Measurements from ENCODE around the gene CETP.
"Not testable (repeated sequence)": the region's sequence is repeated elsewhere in the genome, so short reads cannot be mapped to it uniquely, and the experiment has no call there.

CETP gene

DNA sequence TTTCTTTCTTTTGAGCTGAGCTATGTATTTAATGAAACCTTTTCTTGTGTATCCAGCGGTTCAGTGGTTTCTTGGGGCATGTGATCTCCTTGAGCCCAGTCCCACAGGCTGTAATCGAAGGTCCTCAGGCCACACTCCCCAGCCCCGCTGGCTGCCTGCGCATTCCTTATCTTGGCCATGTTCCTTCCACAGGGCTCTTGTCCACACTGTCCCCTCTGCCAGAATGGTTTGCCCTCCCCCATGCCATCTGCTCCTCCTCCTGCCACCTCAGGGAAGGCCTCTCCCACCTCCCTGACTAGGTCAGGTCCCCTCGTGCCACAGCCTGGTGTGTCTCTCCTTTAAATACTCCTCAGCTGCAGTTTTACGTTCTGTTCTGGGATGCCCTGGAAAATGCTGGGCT lies 15.5 kb downstream of the CETP start:
- Mint-ChIP-seq H3K27me3 (ENCODE audit: low read depth) (no peaks in the 10 kb centered on the region), H3K9me3 (no peaks in the 10 kb centered on the region), H3K4me1 (ENCODE audit: low read depth) (peaks cover 36% of the 10 kb centered on the region), H3K27ac (no peak overlapping the region), H3K4me3 (no peak overlapping the region), H3K36me3 (ENCODE audit: low read depth) (peaks cover 14% of the 10 kb centered on the region)

DNA sequence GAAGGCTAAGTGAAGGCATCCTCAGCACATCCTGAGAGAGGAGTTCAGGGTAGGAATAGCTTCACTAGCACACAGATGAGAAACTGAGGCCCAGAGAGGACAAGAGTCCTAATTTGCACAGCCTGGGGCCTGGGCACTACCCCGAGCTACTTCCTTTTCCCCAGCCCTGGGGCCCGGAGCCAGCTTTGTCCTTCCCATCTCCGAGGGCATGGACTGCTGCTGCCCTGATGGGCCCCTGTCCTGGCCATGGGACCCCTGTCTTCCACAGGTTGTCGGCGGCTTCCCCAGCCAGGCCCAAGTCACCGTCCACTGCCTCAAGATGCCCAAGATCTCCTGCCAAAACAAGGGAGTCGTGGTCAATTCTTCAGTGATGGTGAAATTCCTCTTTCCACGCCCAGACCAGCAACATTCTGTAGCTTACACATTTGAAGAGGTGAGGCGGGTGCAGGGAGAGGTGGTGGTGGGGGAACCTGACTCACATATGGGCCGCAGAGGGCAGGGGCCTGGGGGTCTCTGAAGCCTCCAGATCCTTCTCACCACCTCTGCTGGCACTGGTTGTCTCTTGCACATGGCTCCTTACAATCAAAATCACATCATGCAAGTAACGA lies 16.2 kb downstream of the CETP start:
- peaks cover 40% of the 10 kb centered on the region for H3K4me1 Mint-ChIP-seq (ENCODE audit: low read depth)
- H3K27me3 Mint-ChIP-seq (ENCODE audit: low read depth): no peaks in the 10 kb centered on the region
- peaks cover 22% of the 10 kb centered on the region for H3K36me3 Mint-ChIP-seq (ENCODE audit: low read depth)
- H3K4me3 Mint-ChIP-seq: no peak overlapping the region
- H3K9me3 Mint-ChIP-seq: no peaks in the 10 kb centered on the region
- no peak overlapping the region for H3K27ac Mint-ChIP-seq

DNA sequence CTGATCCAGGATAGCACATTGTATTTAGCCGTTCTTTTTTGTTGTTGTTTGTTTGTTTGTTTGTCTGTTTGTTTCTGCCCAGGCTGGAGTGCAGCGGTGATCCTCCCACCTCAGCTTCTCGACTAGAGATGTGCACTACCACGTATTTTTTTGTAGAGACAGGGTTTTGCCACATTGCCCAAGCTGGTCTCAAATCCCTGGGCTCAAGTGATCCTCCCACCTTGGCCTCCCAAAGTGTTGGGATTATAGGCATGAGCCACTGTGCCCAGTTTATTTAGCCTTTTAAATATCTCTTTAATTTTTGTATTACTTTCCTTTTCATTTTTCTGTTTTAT lies 18.4 kb downstream of the CETP start:
- H3K36me3 Mint-ChIP-seq (ENCODE audit: low read depth): peaks cover 29% of the 10 kb centered on the region
- peaks cover 39% of the 10 kb centered on the region for H3K4me1 Mint-ChIP-seq (ENCODE audit: low read depth)
- no peaks in the 10 kb centered on the region for H3K27me3 Mint-ChIP-seq (ENCODE audit: low read depth)
- H3K27ac Mint-ChIP-seq: no peak overlapping the region
- H3K9me3 Mint-ChIP-seq: no peaks in the 10 kb centered on the region
- no peak overlapping the region for H3K4me3 Mint-ChIP-seq

DNA sequence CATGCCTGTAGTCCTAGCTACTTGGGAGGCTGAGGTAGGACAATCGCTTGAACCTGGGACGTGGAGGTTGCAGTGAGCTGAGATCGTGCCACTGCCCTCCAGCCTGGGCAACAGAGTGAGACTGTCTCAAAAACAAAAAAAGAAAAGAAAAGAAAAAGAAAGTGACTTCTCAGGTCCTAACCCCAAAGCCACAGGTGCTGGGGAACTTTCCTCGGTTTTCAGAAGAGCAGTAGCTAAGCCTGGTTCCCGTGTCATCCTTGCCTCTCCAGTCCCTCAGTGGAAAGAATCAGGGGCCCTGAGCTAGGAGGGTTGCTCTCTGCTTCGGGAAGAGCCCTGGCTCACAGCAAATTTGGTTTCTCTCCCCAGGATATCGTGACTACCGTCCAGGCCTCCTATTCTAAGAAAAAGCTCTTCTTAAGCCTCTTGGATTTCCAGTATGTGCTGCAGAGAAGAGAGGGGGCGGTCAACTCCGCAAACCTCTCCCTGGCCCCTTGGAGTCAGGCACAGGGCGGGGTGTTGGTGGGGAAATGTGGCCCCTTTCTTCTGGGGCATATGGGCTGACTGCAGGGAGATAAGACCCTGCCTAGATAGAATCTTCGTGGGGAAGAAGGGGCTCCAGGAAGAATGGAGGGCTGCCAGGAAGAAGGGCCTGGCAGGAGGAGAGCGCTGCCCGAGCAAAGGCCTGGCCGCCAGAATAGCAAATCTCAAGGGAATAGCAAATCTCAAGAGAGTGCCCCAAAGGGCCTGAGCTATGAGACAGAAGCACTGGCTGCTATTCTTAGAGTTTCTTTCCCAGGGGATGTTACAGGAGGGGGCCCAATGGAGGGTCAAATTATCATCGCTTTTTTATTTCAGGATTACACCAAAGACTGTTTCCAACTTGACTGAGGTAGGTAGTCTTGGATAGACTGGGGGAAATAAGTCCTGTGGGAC lies 19.3 kb downstream of the CETP start:
- peaks cover 29% of the 10 kb centered on the region for H3K36me3 Mint-ChIP-seq (ENCODE audit: low read depth)

DNA sequence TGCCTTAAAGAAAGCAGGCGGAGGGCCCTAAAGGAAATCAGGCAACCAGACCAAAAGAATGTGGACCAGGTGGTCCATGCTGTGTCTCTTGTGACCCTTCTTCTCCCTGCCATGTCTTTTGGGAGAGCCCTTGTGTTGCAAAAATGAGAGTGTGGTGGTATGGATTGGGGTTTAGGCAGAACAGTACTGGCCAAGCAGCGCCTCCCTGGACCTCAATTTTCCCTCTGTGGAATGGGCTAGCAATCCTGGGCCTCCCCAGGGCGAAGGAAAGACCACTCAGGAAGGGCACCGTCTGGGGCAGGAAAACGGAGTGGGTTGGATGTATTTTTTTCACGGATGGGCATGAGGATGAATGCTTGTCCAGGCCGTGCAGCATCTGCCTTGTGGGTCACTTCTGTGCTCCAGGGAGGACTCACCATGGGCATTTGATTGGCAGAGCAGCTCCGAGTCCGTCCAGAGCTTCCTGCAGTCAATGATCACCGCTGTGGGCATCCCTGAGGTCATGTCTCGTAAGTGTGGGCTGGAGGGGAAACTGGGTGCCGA lies 20.1 kb downstream of the CETP start:
- Mint-ChIP-seq H3K9me3 (no peaks in the 10 kb centered on the region), H3K27me3 (ENCODE audit: low read depth) (no peaks in the 10 kb centered on the region), H3K27ac (no peak overlapping the region), H3K36me3 (ENCODE audit: low read depth) (peaks cover 30% of the 10 kb centered on the region), H3K4me3 (no peak overlapping the region), H3K4me1 (ENCODE audit: low read depth) (peaks cover 44% of the 10 kb centered on the region)

More for the DNA sequence above, 19.3 kb downstream of the CETP start:
- H3K4me1 Mint-ChIP-seq (ENCODE audit: low read depth): peaks cover 40% of the 10 kb centered on the region
- no peaks in the 10 kb centered on the region for H3K27me3 Mint-ChIP-seq (ENCODE audit: low read depth)
- H3K27ac Mint-ChIP-seq: peak overlapping the region; percentile 31
- H3K4me3 Mint-ChIP-seq: no peak overlapping the region
- no peaks in the 10 kb centered on the region for H3K9me3 Mint-ChIP-seq

DNA sequence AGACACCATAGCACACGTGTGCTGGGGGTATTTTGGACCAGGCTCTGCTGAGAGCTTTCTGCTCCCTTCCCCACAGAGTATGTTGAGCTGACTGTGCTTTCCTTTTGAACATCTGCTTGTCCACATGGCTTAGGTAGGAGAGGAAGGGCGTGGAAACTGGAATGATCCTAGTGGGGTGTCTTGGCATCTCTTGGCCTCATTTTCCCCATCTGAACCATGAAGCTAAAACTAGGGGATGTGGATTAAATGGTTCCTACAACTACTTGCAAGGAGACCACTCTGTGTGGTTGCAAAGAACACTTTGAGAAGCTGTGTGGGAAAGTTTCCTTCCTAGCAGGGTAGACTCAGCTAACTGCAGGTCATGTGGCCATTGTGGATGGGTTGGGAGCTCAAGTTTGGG lies 20.9 kb downstream of the CETP start:
- no peaks in the 10 kb centered on the region for H3K27me3 Mint-ChIP-seq (ENCODE audit: low read depth)
- no peak overlapping the region for H3K4me3 Mint-ChIP-seq
- no peaks in the 10 kb centered on the region for H3K9me3 Mint-ChIP-seq
- H3K36me3 Mint-ChIP-seq (ENCODE audit: low read depth): peaks cover 32% of the 10 kb centered on the region
- peaks cover 51% of the 10 kb centered on the region for H3K4me1 Mint-ChIP-seq (ENCODE audit: low read depth)
- H3K27ac Mint-ChIP-seq: peak overlapping the region; percentile 41

DNA sequence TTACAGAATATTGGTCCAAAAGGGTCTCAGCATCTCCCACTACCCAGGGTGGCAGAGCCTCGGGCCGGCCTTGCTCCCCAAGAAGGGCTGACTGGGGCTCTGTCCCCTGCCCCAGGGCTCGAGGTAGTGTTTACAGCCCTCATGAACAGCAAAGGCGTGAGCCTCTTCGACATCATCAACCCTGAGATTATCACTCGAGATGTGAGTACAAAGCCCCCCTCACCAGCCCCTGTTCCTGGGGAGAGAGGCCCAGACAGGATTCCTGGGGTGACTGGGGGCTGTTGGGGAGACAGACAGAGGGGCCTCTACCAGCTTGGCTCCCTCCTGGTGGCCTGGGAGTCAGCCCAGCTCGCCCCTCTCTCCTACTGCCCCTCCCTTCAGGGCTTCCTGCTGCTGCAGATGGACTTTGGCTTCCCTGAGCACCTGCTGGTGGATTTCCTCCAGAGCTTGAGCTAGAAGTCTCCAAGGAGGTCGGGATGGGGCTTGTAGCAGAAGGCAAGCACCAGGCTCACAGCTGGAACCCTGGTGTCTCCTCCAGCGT lies 21.5 kb downstream of the CETP start:
- Mint-ChIP-seq H3K36me3 (ENCODE audit: low read depth) (peaks cover 38% of the 10 kb centered on the region), H3K9me3 (no peaks in the 10 kb centered on the region), H3K27ac (no peak overlapping the region), H3K27me3 (ENCODE audit: low read depth) (no peaks in the 10 kb centered on the region), H3K4me1 (ENCODE audit: low read depth) (peaks cover 57% of the 10 kb centered on the region), H3K4me3 (no peak overlapping the region)

DNA sequence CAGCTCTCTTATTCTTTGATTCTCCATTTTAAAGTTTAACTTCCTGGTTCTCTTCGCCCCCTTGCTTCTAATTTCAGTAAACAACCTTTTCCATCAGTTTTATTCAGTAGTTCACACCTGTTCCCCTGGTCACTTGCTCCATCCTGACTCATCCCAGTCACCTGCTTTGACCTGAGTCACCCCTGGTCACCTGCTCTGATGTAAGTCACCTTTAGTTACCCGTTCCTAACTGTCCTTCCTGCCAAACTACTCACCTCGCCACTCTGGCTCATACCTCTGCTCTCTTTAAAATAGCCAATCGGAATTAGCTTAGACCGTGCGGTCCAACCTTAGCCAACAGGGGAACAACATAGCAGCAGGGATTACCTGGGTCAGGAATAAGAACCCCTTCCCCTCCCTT lies 22.9 kb downstream of the CETP start:
- Mint-ChIP-seq H3K9me3 (no peaks in the 10 kb centered on the region), H3K4me3 (no peak overlapping the region), H3K27ac (peak overlapping the region; percentile 8), H3K27me3 (ENCODE audit: low read depth) (no peaks in the 10 kb centered on the region), H3K36me3 (ENCODE audit: low read depth) (peaks cover 44% of the 10 kb centered on the region), H3K4me1 (ENCODE audit: low read depth) (peaks cover 59% of the 10 kb centered on the region)

DNA sequence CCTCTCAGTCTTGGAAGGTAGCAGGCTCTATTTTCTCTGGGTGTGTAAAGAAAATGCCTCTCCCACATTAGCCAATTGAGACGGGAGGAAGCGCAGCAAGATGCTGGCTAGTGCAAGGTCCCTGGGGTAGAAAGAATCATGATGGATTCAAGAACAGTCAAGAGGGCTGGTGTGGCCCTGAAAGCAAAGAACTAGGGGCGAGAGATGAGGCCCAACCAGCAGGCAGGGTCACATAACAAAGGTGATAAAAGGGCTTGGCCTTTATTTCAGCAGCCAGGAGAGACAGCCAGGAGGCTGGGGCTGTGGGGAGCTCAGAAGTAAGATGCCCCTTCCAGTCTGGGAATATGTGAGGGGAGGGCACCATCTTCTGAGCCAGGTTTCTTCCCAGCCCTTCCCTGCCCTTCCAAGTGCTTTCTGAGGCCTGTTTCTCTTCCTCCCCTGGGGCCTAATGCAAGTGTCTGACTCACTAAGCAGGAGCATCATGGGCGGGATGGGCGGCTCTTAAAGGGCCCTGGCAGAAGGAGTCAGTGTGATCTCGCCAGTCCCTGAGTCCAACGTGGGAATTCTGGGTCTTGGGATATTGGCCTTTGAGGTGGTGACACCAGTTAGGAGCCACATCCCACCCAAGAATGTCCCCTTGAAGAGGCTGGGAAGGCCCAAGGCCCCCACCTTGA lies 23.7 kb downstream of the CETP start:
- Mint-ChIP-seq H3K27me3 (ENCODE audit: low read depth) (no peaks in the 10 kb centered on the region), H3K36me3 (ENCODE audit: low read depth) (peaks cover 51% of the 10 kb centered on the region), H3K4me3 (peak overlapping the region; percentile 12), H3K27ac (peak overlapping the region; percentile 16), H3K9me3 (no peaks in the 10 kb centered on the region), H3K4me1 (ENCODE audit: low read depth) (peaks cover 63% of the 10 kb centered on the region)

DNA sequence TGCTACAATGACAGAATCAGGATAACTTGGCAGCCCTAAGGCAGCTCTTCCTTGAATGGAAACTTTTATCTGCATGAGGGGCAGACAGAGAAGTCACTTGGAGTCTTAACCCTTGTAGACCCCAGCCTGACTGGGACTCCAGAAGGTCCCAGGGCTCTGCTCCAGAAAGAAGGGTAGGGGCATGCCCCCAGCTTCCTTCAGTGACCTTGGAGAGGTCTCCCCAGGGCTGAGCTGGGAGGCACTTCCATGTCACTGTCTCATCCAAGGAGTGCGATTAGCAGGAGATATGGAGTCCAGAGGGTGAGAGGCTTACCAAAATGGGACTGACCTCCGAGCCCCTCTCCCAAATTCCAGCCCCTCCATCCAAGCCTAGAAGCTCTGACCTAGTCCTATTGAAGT lies 24.2 kb downstream of the CETP start:
- Mint-ChIP-seq H3K9me3 (no peaks in the 10 kb centered on the region), H3K4me3 (no peak overlapping the region), H3K36me3 (ENCODE audit: low read depth) (peaks cover 57% of the 10 kb centered on the region), H3K27me3 (ENCODE audit: low read depth) (no peaks in the 10 kb centered on the region), H3K27ac (peak overlapping the region; percentile 16), H3K4me1 (ENCODE audit: low read depth) (peaks cover 63% of the 10 kb centered on the region)

DNA sequence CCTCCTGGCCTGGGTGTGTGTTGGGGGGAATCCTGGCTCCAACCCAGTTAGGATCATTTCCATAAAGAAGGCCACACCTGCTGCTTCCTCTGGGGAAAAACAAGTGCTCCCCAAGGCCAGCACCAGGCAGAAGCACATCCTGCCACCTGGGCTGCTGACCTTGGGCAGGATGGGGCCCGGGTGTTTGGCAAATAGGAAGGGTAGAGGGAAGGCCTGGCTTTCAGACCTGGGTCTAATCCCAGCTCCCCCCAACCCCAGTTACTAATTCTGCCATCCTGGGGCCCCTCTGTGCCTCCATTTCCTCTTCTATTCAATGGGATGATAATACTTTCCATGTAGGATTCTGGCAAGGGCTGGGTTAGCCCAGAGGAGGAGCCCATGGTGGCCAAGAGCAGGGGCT lies 24.6 kb downstream of the CETP start:
- Mint-ChIP-seq H3K4me3 (peak overlapping the region; percentile 98), H3K36me3 (ENCODE audit: low read depth) (peaks cover 56% of the 10 kb centered on the region), H3K4me1 (ENCODE audit: low read depth) (peaks cover 61% of the 10 kb centered on the region), H3K27ac (peak overlapping the region; percentile 83), H3K9me3 (no peaks in the 10 kb centered on the region), H3K27me3 (ENCODE audit: low read depth) (no peaks in the 10 kb centered on the region)

DNA sequence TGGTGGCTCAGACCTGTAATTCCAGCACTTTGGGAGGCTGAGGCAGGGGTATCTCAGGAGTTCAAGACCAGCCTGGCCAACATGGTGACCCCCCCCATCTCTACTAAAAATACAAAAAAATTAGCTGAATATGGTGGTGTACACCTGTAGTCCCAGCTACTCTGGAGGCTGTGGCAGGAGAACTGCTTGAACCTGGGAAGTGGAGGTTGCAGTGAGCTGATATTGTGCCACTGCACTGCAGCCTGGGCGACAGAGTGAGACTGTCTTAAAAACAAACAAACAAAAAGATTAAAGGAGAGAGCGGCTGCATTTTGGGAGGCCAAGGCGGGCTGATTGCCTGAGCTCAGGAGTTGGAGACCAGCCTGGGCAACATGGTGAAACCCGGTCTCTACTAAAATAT lies 25.2 kb downstream of the CETP start:
- Mint-ChIP-seq H3K4me1 (ENCODE audit: low read depth) (peaks cover 60% of the 10 kb centered on the region), H3K36me3 (ENCODE audit: low read depth) (peaks cover 55% of the 10 kb centered on the region), H3K4me3 (peak overlapping the region; percentile 98), H3K27ac (peak overlapping the region; percentile 83)
- H3K27me3 Mint-ChIP-seq (ENCODE audit: low read depth); H3K9me3 Mint-ChIP-seq: not testable (repeated sequence)

DNA sequence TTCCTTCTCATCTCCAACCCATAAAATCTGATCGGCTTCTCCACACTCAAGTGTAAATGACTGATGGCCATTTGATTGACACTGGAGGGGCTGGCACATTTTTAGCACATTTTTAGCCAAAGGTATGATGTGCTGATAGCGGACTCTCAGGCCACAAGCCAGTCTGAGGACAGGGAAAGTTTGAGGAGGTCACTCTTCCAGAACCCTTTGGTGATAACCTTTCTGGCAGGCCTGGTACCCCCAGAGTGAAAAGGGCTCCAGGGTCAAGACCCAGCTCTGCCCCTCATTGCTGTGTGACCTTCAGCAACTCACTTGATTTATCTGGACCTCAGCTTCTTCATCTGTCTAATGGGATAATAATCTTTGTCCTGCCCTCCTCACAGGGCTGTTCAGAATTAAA lies 25.9 kb downstream of the CETP start:
- no peaks in the 10 kb centered on the region for H3K27me3 Mint-ChIP-seq (ENCODE audit: low read depth)
- peaks cover 51% of the 10 kb centered on the region for H3K36me3 Mint-ChIP-seq (ENCODE audit: low read depth)
- peak overlapping the region; percentile 97 for H3K27ac Mint-ChIP-seq
- peak overlapping the region; percentile 98 for H3K4me3 Mint-ChIP-seq
- no peaks in the 10 kb centered on the region for H3K9me3 Mint-ChIP-seq
- peaks cover 60% of the 10 kb centered on the region for H3K4me1 Mint-ChIP-seq (ENCODE audit: low read depth)

DNA sequence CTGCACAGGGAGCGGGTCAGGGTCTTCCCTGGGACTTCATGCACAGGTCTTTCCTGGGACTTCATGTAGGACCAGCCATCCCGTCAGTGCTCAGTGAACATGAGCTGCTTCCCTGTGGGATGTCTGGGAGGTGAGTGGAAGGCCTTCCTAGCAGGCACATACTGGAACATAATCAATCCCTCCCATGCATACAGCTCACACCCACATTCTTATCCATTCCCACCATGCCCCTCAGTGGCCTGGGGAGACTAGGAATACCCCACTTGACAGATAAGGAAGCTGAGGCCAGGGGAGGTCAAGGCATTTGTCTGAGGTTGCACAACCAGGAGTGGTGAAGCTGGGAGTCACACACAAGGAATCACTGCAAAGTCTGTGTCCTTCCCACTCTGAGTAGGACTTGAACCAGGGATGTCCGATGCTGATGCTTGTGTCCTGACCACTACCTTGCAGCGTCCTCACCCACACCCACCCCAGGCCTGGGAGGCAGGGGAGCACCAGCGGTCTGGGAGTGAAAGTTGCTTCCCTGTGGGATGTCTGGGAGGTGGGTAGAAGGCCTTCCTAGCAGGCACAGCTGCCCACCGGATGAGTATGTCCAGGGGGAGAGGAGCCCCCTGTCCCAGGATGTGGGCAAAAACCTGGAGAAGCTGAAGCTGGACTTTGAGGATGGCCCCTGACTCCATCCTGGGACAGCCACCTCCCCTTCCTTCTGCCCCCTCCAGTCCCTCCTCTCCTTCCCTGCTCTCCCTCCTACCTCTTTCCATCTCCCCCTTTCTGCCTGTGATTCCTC lies 26.6 kb downstream of the CETP start:
- peaks cover 52% of the 10 kb centered on the region for H3K36me3 Mint-ChIP-seq (ENCODE audit: low read depth)
- H3K4me1 Mint-ChIP-seq (ENCODE audit: low read depth): peaks cover 64% of the 10 kb centered on the region
- H3K4me3 Mint-ChIP-seq: peak overlapping the region; percentile 98
- H3K9me3 Mint-ChIP-seq: no peaks in the 10 kb centered on the region
- H3K27me3 Mint-ChIP-seq (ENCODE audit: low read depth): no peaks in the 10 kb centered on the region
- peak overlapping the region; percentile 97 for H3K27ac Mint-ChIP-seq

All from T-helper 1 cell treated with Interleukin-12 subunit alpha and Interleukin-12 subunit beta and Interleukin-4 antibody, amounts not matched to agents 30 μg/mL and 1 μg/mL, for 36 hours (primary cell).